AG04450 (cell line): ENCODE results near the gene CITED1. TPM values are rescaled to one million over a fixed set of nuclear protein-coding genes. Genes with fewer than 3 reads are reported as not detected.
A peak's percentile ranks its signal among the peaks of the same experiment; 100 is the strongest.

ENCODE experiments used
- CTCF ChIA-PET: fragments of 300-600, 350-600 bp; formaldehyde crosslinking; extraction: SDS; loops from one replicate; lab custom pipeline; 2022; ENCODE audit warnings: antibody characterized with exemption, inconsistent platforms; lab: Charles Lee
- POLR2A ChIA-PET: fragments of 350-600 bp; formaldehyde crosslinking; extraction: SDS; loops from one replicate; lab custom pipeline; 2021; ENCODE audit warnings: antibody characterized with exemption, inconsistent platforms; lab: Yijun Ruan, JAX
- DNase-seq: peaks from one replicate; pipeline ENCODE4 v3.0.0-alpha.2; 2011; ENCODE audit warnings: low read depth, low spot score
- H3K27ac ChIP-seq: one replicate; pipeline ENCODE4 v1.5.1; 2012; ENCODE audit warnings: low read depth, low read length, control low read depth
- H3K27me3 ChIP-seq: one replicate; pipeline ENCODE4 v1.6.0; 2012; ENCODE audit warnings: low read length; ENCODE audit not compliant: control insufficient read depth, insufficient read depth
- H3K4me3 ChIP-seq: 2 replicates; pipeline ENCODE4 v1.5.1; 2011; ENCODE audit warnings: mild to moderate bottlenecking, low read depth, low read length, control low read depth
- H3K9me3 ChIP-seq: 2 replicates; pipeline ENCODE4 v1.5.1; 2012; ENCODE audit warnings: low read length; ENCODE audit not compliant: control insufficient read depth, insufficient read depth
- CTCF ChIP-seq: IDR thresholded peaks from 2 replicates; pipeline ENCODE4 v1.5.1; 2011; ENCODE audit warnings: low read depth, low read length, control low read depth, inconsistent platforms
- polyA plus RNA-seq: library from polyadenylated mRNA; depleted of rRNA; stranded (reverse); fragments of >200 nt; gene quantifications from 2 replicates; pipeline ENCODE4 v1.2.3, GENCODE V29; 2011

The CITED1 gene
- polyA plus RNA-seq, 1 experiment, result 0.12 TPM

- no peak for DNase-seq
- POLR2A ChIA-PET, result no interaction called here
- no peaks in the 10 kb centered on the region for H3K27me3 ChIP-seq
- H3K4me3 ChIP-seq, result no peak overlapping the region
- CTCF ChIA-PET, result no interaction called here
- peak overlapping the region; percentile 21 for H3K27ac ChIP-seq
- no peaks in the 10 kb centered on the region for H3K9me3 ChIP-seq
- TF ChIP-seq CTCF, result no peak
Measured at GRCh38 chrX:72271812-72272211, 33.9 kb downstream of the CITED1 start.

GRCh38 chrX:72271091-72271788, 34.5 kb downstream of the CITED1 start:
- Histone ChIP-seq H3K4me3 (no peak overlapping the region), H3K9me3 (no peaks in the 10 kb centered on the region), H3K27ac (peak overlapping the region; percentile 11), H3K27me3 (no peaks in the 10 kb centered on the region)
- CTCF ChIA-PET, result interaction anchor here (1.9 kb wide), 1 partner anchor 26 kb away, joined by 4 read pairs; no protein-coding TSS in a partner anchor
- POLR2A ChIA-PET, result interaction anchor here (0.7 kb wide), 1 partner anchor 132 kb away, joined by 9 read pairs; no protein-coding TSS in a partner anchor
- no peak for DNase-seq
- peak; percentile 10; the same call in 1 of the 2 replicates for TF ChIP-seq CTCF

- H3K27ac ChIP-seq, result peak overlapping the region; percentile 80
- POLR2A ChIA-PET, result interaction anchor here (0.5 kb wide), 1 partner anchor 27 kb away, joined by 3 read pairs; no protein-coding TSS in a partner anchor
- TF ChIP-seq CTCF, result no peak
- H3K4me3 ChIP-seq, result no peak overlapping the region
- H3K27me3 ChIP-seq, result no peaks in the 10 kb centered on the region
- CTCF ChIA-PET, result interaction anchor here (1.9 kb wide), 1 partner anchor 25 kb away, joined by 4 read pairs; no protein-coding TSS in a partner anchor
- no peak for DNase-seq
- no peaks in the 10 kb centered on the region for H3K9me3 ChIP-seq
Measured at GRCh38 chrX:72270316-72270866, 35.3 kb downstream of the CITED1 start.

- no peak for TF ChIP-seq CTCF
- CTCF ChIA-PET, result interaction anchor here (1.9 to 2.2 kb wide), 2 partner anchors 7 to 25 kb away, joined by 4 to 15 read pairs; partner anchors contain the start of gene RPS4X
Measured at GRCh38 chrX:72269671-72270251, 36.0 kb downstream of the CITED1 start.

More at GRCh38 chrX:72269671-72270251, 36.0 kb downstream of the CITED1 start:
- peak overlapping the region; percentile 80 for H3K27ac ChIP-seq
- no peak overlapping the region for H3K4me3 ChIP-seq
- POLR2A ChIA-PET, result interaction anchor here (0.5 to 1.7 kb wide), 3 partner anchors 7 to 271 kb away, joined by 3 to 18 read pairs (median 3); partner anchors contain the start of gene RPS4X
- DNase-seq, result no peak
- H3K9me3 ChIP-seq, result no peaks in the 10 kb centered on the region
- no peaks in the 10 kb centered on the region for H3K27me3 ChIP-seq
